NCI-H82 treated with DMSO at 0.1 percent for 48 hours (cell line): ENCODE results near the gene FLCN.
"Not testable (repeated sequence)": the region's sequence is repeated elsewhere in the genome, so short reads cannot be mapped to it uniquely, and the experiment has no call there.

Source experiments
- DNase-seq: peaks from one replicate; lab custom pipeline; 2025; ENCODE audit not compliant: unreplicated experiment; lab: John Stamatoyannopoulos, UW

The FLCN gene, protein sequence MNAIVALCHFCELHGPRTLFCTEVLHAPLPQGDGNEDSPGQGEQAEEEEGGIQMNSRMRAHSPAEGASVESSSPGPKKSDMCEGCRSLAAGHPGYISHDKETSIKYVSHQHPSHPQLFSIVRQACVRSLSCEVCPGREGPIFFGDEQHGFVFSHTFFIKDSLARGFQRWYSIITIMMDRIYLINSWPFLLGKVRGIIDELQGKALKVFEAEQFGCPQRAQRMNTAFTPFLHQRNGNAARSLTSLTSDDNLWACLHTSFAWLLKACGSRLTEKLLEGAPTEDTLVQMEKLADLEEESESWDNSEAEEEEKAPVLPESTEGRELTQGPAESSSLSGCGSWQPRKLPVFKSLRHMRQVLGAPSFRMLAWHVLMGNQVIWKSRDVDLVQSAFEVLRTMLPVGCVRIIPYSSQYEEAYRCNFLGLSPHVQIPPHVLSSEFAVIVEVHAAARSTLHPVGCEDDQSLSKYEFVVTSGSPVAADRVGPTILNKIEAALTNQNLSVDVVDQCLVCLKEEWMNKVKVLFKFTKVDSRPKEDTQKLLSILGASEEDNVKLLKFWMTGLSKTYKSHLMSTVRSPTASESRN

DNA sequence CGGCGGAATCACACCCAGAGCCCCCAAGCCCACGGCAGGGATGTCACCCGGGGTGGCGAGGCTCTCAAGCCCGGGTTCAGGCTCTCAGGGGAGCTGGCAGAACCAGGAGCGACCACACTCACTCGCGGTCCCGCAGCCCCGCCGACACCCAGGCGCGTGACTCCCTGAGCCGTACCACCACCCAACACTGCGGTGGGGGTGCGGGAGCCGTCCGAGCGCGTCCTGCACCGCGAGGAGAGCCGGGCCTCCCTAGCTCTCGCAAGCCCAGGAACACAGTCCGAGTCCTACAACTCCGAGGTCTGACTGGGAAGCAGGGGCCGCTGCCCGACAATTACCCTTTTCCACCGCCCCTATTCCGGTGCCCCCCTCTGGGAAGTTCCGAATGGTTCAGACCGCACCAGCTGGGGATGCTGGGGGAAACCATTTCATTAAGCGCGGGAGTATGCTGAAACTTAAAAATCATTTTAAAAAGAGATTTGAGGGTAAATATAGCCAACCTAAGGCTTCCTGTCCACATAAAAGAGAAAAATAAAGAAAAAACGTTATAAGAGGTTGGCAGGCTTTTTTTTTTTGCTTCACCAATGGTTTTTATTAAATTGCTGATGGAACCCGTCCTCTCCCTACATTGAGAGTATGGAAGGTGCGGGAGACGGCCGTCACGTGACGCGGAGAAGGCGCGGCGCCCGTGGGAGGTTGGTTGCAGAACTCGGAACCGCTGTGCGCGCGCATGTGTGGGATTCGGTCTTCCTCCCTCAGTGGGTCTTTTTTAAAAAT is at the start of gene FLCN:
Gene FLCN, minus strand, starts transcription at position 143 of the 774 bp plus-strand sequence. CDS start 9,031 bp downstream, outside the sequence.
- DNase-seq, result peak; percentile 92

DNA sequence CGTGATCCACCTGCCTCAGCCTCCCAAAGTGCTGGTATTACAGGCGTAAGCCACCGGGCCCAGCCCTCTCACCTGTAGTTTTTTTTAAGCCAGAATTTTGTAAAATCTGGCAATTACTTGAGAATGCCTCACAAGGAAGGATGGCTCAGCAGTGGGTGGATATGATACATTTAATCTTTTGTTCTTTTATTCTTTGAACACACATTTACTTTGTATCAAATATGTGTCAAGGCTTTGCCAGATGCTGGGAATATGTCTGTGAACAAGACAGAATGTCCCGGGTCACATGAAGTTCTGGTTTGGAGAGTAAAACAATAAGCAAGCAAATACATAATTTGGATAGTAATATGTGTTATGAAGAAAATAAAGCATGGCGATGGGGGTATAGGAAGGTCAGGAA is 49.0 kb upstream of the FLCN start:
- no peak for DNase-seq

DNA sequence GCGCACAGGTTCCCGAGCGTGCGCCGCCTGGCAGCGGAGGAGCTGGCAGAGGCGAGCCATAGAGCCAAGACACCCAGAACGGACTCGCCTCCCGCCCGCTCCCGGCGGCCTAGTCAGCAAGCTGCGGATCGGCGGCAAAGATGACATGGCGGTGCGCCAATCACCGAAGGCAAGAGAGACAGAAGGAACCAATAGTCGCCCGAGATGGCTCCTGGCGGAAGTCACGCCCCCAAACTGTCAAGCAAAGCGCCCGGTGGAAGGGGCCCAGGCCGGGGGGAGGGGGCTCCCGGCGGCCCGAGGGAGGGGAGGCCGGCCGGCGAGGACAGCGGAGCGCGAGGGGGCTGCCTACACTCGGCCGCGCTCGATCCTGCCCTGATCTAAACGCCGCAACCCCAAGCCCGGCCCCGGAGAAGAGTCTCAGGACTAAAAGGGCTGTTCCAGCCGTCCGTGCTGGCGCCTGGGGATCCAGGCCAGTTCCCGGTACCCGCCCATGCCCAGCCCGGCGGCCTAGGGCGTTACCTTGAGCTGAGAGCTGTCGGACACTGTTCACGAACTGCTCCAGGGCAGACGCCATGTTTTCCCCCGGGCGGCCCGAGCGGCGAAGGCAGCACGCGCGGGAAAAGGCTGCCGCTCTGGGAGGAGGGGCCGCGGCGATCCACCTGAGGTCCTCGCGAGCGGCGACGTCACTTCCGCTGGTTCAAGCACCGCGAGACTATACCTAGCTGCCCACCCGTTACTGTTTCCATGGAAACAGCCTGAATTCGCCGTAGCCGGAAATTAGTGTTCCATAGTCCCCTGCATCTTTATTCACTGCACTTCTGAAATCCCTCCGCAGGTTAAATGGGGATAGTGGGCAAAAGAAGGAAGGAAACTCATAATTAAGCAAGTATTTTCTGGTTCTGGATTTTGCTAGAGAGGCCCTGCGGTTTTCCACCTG is 43.9 kb upstream of the FLCN start, which contains the start of gene COPS3:
Gene COPS3, minus strand, starts transcription at position 634 of the 937 bp plus-strand sequence. Its CDS starts 60 bp downstream, at position 574.
- DNase-seq, result peak; percentile 95

DNA sequence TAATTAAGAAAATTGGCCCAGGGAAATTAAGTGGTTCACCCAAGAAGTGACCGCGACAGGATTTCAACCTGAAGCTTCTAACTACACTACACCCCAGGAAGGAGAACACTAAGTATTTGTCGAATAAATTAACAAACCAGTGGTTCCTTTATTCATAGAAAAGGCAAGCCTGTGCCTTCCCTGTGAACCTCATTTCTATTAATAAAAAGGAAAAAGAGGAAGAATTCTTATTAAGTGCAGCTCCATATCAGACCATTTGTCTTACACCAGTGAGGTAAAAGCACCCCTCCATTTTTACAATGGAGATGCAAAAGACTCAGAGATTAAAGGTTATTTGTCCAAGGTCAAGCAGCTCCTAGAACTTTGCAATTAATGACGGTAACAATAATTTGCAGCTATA is 42.3 kb upstream of the FLCN start:
- no peak for DNase-seq

DNA sequence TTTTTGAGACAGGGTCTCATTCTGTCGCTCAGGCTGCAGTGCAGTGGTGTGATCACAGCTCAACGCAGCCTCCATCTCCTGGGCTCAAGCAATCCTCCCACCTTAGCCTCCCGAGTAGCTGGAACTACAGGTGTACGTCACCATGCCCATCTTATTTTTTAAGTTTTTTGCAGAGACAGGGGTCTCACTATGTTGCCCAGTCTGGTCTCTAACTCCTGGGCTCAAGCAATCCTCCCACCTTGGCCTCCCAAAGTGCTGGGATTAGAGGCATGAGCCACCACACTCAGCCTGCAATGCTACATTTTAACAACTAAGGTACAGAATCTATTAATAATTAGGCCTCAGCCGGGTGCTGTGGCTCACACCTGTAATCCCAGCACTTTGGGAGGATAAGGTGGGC is 40.5 kb upstream of the FLCN start:
- DNase-seq, result not testable (repeated sequence)

DNA sequence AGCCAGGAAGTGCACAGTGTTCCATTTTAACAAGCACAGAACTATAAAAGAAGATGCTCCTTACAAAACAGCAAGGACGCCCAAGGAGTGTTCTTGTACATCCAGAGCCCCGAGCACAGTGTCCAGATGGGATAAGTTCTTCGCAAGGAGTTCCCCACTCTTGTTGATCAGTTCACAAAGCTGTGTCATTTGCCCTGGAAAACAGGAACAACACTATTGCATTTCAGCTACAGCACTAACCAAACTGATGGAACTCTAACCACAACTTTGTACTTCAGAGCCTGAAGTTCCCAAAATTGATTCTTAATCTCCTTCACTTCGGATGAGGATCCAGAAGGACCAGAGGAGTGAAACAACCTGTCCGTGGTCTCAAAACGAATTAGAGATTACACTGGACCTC is 39.0 kb upstream of the FLCN start:
- no peak for DNase-seq

DNA sequence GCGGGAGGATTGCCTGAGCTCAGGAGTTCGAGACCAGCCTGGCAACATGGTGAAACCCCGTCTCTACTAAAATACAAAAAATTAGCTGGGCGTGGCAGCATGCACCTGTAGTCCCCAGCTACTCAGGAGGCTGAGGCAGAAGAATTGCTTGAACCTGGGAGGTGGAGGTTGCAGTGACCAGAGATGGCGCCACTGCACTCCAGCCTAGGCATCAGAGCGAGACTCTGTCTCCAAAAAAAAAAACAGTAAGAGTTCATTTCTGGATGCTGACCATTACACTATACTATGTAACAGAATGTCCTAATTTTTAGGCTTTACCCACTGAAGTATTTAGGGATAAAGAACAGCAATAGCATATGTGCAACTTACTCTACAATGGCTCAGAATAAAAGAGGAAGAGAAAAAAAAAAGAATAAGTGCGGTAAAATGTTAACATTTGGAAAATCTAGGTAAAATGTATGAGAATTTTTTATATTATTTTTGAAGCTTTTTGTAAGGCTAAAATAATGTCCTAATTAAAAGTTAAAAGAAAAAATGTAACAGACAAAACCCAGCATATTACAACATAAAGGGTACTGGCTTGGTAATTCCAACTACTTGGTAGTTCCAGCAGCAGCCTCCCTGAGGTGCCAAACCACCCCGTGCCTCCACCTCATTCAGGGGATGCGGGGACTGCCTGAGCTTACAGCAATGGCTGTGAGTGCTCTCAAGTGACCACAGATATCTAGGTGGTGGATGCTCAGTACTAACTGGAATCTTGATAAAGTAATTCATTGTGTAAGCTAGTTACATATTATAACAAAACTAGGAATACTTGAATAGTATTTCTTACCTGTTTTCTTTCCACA is 33.2 kb upstream of the FLCN start:
- DNase-seq, result no peak

DNA sequence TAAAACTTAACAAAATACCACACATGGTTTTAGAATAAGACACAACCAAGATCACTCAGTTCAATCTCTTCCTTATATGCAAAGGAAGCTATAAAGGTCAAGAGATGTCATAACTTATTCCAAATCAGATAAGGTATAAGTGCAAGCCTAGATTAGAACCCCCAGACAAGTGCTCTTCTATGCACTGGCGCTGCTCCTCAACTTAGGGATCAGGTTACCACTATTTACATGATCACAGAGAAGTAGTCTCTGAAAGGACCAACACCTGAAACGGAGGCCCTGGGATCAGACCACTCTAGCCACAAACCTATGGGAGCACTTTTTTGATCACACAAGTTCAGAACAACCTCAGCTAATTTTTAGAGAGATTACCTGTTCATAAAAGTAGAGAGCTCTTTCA is 27.5 kb upstream of the FLCN start:
- no peak for DNase-seq

DNA sequence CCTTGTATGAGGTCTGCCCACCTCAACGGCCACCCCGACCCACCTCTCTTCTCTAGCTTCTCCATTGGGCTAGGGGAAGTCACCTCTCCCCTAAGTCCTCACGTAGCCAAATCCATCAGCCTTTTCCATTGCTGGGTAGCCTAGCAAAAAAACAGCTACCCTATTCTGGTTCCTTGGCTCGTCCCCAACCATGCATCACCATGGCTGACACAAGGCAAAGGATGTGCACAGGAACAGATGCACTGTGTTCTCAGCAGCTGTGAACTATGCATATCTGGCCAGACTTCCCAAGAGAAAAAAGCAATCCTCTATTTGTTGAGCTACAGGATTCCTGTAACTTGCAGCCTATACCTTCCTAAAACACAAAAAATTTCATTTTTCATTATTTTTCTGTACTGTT is 22.0 kb upstream of the FLCN start:
- DNase-seq, result no peak

DNA sequence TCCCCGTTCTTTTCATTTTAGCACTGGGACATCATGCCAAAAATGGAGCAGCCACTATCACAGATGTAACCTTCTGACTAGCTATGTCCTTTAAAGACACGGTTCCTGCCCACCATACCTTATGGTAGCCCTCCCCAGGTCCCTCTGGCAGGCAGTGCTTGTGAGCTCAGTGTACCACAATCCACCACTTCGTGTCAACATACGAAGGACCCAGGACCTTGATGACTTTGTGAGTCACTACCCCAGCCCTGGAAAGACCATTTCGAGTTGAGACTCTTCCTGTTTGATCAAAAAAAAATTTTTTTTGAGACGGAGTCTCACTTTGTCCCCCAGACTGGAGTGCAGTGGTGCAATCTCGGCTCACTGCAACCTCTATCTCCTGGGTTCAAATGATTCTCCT is 21.0 kb upstream of the FLCN start:
- DNase-seq, result no peak

DNA sequence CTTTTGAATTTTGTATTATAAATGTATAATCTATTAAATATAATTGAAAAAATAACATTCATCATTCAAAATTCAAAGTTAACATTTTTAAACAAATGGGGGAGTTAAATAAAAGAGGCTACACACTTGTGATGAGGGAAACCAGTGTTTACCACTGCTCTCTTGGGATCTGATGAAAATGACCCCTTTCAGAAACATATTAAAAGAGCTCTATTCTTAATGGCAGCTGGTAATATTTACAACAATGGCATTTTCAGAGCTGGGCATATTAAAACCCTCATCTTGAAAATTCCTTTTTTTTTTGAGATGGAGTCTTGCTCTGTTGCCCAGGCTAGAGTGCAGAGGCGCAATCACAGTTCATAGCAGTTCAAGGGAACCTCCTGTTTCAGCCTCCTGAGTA is 19.3 kb upstream of the FLCN start:
- no peak for DNase-seq

DNA sequence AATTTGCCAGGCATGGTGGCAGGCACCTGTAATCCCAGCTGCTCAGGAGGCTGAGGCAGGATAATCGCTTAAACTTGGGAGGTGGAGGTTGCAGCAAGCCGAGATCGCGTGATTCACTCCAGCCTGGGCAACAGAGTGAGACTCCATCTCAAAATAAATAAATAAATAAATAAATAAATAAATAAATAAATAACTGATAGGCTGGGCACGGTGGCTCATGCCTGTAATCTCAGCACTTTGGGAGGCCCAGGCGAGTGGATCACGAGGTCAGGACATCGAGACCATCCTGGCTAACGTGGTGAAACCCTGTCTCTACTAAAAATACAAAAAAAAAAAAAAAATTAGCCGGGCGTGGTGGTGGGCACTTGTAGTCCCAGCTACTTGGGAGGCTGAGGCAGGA is 18.7 kb upstream of the FLCN start:
- not testable (repeated sequence) for DNase-seq

DNA sequence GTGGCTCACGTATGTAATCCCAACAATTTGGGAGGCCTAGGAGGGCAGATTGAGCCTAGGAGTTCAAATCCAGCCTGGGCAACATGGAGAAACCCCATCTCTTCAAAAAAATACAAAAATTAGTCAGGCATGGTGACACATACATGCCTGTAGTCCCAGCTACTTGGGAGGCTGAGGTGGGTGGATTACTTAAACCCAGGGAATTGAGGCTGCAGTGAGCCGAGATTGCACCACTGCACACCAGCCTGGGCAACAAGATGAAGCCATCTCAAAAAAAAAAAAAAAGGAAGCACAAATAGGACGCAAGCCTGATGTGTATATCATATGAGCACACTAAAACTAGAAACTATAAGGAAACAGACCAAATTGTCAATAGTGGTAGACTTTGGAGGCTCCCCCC is 17.1 kb upstream of the FLCN start:
- no peak for DNase-seq

DNA sequence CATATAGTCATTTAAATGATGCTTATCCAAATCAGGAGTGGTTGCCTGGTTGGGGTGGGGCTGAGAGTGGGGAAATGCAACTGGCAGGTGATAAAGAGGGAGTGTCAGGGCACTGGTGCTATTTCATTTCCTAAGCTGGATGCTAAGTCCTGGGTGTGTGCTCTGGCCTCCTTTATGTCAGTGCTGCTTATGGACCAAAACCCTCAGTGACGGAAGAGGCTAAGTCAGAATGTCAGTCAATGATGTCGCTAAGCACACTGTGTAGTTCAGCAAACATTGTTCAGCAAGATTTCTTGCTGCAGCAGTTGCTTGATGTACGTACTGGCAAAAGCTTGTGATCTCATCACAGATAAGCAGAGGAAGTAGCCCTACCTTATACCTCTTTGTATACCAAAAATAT is 16.4 kb upstream of the FLCN start:
- DNase-seq, result no peak

DNA sequence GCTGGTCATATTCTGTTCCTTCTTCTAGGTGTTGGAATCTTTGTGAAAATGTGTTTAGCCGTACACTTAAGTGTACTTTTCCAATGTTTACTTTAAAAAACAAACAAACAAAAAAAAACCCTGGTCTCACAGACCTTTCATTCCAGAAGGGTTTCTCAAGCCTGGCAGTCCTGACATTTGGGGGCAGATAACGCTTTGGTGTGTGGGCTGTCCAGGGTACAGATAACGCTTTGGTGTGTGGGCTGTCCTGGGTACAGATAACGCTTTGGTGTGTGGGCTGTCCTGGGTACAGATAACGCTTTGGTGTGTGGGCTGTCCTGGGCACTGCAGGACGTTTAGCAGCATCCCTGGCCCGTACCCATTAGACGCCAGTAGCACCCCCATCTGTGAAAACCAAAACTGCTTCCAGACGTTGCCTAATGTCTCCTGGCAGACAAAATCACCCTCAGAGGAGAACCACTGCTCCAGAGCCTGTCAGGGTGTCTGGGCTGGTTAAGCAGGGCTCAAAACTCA is 15.2 kb upstream of the FLCN start:
- no peak for DNase-seq

DNA sequence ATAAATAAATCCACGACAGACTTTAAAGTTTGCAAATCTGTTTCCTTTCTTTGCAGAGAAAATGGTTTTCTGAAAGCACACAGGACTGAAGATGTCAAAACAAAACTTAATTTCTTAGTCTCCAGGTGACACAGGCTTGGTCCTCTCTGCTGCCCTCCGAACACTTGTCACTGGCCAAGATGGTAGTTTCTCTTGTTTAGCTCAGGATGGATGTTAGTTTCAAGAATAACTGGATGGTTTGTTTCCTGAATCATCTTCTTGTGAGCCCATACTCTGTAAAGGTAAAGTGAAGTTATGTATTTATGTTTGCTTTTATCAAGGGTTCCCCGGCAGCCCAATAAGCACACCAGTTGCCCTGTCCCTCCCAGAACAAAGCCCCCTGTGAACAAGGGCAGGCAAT is 9.9 kb upstream of the FLCN start:
- DNase-seq, result no peak

DNA sequence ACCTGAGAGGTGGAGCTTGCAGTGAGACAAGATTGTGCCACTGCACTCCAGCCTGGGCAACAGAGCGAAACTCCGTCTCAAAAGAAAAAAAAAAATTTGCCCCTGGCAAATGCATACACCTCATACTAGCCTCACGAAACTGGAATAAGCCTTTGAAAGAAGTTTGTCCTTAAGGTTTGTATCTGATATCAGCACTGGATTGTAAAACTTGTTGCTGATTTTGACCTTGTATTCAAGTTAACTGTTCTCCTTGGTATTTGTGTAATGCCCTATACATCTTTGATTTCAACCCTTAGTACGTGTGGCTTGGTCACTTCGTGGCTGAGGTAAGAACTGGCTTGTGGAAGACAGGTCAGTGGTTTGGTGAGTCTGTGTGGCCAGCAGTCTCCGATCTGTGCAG is 6.2 kb upstream of the FLCN start:
- no peak for DNase-seq

DNA sequence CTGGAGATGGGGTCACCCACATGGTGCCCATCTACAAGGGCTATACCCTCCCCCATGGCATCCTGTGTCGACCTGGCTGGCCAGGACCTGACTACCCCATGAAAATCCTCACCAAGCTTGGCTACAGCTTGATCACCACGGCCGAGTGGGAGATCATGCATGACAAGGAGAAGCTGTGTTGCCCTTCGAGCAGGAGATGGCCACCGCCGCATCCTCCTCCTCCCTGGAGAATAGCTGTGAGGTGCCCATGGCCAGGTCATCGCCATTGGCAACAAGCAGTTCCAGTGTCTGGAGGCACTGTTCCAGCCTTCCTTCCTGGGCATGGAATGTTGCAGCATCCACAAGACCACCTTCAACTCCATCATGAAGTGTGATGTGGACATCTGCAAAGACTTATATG is 5.3 kb upstream of the FLCN start:
- no peak for DNase-seq

DNA sequence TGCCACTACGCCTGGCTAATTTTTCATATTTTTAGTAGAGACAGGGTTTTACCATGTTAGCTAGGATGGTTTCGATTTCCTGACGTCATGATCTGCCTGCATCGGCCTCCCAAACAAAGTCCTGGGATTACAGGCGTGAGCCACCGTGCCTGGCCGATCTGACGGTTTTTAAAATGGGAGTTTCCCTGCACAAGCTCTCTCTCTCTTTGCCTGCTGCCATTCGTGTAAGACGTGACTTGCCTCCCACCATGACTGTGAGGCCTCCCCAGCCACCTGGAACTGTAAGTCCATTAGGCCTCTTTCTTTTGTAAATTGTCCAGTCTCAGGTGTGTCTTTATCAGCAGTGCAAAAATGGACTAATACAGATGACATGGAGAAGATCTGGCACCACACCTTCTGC is 4.7 kb upstream of the FLCN start:
- no peak for DNase-seq

DNA sequence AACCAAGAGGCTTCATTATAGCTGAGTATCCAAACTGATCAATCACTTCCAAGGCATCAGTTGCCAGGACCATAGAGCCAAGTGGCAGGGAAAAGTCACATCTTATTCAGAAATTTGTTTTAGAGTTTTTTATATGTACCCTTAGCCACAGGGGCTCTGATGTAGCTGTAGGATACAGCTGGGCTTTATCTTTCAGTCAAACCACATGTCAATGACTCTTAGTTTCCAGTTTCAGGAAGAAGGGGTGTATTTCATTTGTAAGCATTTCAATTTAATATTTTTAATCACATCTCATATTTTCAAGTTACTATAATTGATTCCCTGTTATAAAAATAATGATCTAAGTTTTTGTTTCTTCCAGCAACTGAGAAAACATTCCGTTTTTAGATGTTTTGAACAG is 2.9 kb upstream of the FLCN start:
- no peak for DNase-seq
